ENCODE measurements around the gene JAKMIP1.
A peak's percentile ranks its signal among the peaks of the same experiment; 100 is the strongest.

The JAKMIP1 gene

DNA sequence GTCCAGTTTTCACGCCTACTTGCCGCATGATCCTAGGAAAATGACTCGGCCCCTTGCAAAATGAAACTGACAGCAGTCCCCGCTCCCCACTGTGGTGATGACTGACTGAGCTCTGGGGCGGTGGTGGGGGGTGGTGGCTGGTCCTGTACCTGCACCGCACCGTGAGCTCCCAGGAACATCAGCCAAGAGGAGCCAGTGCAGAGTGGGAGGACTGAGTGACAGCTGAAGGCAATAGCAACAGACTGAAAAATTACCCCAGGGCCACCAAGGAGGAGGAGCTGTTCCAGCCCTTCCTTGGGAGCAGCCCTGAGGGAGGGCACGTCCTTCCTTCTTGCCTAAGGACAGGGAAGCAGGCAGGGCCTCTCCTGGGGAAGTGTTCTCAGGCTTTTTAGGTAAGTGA is 179.7 kb downstream of the JAKMIP1 start:
- Histone ChIP-seq H3K9ac (no peak overlapping the region), H3K27ac (no peak overlapping the region), H3K4me2 (ENCODE audit: low read length) (no peak overlapping the region), H3K4me3 (ENCODE audit: low read depth, low read length) (no peak overlapping the region), H3K4me1 (no peaks in the 10 kb centered on the region), H3K79me2 (no peaks in the 10 kb centered on the region), H2AFZ (no peak overlapping the region), H3K27me3 (ENCODE audit: control insufficient read depth, insufficient read depth, low read length) (no peaks in the 10 kb centered on the region), H3K9me3 (ENCODE audit: control insufficient read depth, low read length) (no peaks in the 10 kb centered on the region), H3K36me3 (ENCODE audit: control insufficient read depth, insufficient read depth, low read length) (no peaks in the 10 kb centered on the region)
- TF ChIP-seq, protein P1, sequence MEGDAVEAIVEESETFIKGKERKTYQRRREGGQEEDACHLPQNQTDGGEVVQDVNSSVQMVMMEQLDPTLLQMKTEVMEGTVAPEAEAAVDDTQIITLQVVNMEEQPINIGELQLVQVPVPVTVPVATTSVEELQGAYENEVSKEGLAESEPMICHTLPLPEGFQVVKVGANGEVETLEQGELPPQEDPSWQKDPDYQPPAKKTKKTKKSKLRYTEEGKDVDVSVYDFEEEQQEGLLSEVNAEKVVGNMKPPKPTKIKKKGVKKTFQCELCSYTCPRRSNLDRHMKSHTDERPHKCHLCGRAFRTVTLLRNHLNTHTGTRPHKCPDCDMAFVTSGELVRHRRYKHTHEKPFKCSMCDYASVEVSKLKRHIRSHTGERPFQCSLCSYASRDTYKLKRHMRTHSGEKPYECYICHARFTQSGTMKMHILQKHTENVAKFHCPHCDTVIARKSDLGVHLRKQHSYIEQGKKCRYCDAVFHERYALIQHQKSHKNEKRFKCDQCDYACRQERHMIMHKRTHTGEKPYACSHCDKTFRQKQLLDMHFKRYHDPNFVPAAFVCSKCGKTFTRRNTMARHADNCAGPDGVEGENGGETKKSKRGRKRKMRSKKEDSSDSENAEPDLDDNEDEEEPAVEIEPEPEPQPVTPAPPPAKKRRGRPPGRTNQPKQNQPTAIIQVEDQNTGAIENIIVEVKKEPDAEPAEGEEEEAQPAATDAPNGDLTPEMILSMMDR (IDR thresholded peaks at IDR 0.05), result no peak

DNA sequence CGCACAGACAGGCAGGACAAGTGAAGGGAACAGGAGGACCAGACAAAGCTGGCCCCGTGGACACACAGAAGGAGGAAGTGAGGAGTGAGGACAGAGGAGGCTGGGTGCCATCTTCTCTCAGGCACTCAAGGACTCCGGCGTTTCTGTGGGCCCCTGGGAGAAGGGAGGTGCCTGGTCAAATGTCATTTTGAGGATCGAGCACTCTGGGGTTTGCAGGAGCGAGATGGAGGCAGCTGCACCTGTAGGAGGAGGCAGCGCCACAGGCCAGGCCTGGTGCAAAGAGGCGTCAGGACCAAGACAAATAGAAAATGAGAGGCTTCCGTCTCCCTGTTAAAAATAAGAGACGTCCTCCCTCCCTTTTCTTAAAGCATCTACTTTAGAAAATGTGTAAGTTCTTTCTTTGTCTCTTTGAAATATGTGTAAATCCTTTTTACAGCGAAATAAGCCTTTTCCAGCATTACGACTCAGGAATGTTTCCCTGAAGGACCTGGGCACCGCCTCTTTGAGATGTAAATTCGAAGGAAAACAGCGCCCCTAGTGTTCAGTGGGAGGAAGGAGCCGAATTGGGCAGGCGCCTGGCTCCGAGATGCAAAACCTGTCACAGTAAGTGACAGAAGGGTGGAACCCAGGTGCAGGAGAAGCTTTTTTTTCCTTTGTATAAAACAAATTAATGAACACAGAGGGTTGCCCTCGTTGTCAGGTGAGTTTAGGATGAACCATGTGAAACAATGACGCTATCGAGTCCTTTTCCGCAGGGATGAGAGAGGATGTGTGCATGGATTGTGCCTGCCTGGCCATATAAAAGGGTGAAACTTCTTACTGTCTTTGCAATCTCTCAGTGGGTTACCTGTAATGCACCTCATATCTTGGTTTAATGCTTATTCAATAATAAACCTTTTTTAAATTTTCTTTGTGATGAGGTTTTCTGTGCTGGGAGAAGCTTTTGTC is 180.8 kb downstream of the JAKMIP1 start:
- H3K4me1 ChIP-seq, result no peaks in the 10 kb centered on the region
- no peak overlapping the region for H3K4me3 ChIP-seq (ENCODE audit: low read depth, low read length)
- H3K9me3 ChIP-seq (ENCODE audit: control insufficient read depth, low read length), result no peaks in the 10 kb centered on the region
- H3K4me2 ChIP-seq (ENCODE audit: low read length), result no peak overlapping the region
- H3K79me2 ChIP-seq, result no peaks in the 10 kb centered on the region
- H2AFZ ChIP-seq, result peak overlapping the region; percentile 66
- H3K27ac ChIP-seq, result no peak overlapping the region
- TF ChIP-seq, protein P1 (IDR thresholded peaks at IDR 0.05), result peak; percentile 68
- no peak overlapping the region for H3K9ac ChIP-seq
- H3K36me3 ChIP-seq (ENCODE audit: control insufficient read depth, insufficient read depth, low read length), result no peaks in the 10 kb centered on the region
- H3K27me3 ChIP-seq (ENCODE audit: control insufficient read depth, insufficient read depth, low read length), result no peaks in the 10 kb centered on the region

DNA sequence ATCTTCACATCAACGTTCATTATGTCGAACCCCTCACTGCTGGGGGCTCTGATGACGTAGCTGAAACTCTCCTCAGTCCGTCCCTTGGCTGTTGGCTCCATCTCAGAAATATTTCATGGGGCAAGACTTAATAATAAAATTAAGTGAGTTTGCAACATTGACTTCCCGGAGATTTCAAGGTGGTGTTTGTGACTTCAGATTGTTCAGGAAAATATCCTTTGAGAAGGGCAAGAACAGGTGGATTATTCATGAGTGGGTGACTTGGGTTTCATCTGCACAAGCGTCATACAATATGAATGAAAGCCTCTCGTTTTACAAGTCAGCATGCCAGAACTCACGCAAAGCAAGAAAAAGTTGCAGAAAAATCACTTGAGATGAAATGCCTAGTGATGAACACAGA is 182.0 kb downstream of the JAKMIP1 start, which contains the start of gene C4orf50:
C4orf50 (minus strand) TSS at position 101 of the 400 bp plus-strand sequence.
- no peaks in the 10 kb centered on the region for H3K9me3 ChIP-seq (ENCODE audit: control insufficient read depth, low read length)
- no peak within 1 kb of the TSS for H3K4me2 ChIP-seq (ENCODE audit: low read length)
- TF ChIP-seq, protein P1 (IDR thresholded peaks at IDR 0.05), result no peak
- H3K4me1 ChIP-seq, result no peaks in the 10 kb centered on the region
- no peaks in the 10 kb centered on the region for H3K27me3 ChIP-seq (ENCODE audit: control insufficient read depth, insufficient read depth, low read length)
- H3K9ac ChIP-seq, result no peak within 1 kb of the TSS
- H3K27ac ChIP-seq, result no peak within 1 kb of the TSS
- no peaks in the 10 kb centered on the region for H3K79me2 ChIP-seq
- H3K4me3 ChIP-seq (ENCODE audit: low read depth, low read length), result no peak within 1 kb of the TSS
- H3K36me3 ChIP-seq (ENCODE audit: control insufficient read depth, insufficient read depth, low read length), result no peaks in the 10 kb centered on the region
- no peak within 1 kb of the TSS for H2AFZ ChIP-seq

DNA sequence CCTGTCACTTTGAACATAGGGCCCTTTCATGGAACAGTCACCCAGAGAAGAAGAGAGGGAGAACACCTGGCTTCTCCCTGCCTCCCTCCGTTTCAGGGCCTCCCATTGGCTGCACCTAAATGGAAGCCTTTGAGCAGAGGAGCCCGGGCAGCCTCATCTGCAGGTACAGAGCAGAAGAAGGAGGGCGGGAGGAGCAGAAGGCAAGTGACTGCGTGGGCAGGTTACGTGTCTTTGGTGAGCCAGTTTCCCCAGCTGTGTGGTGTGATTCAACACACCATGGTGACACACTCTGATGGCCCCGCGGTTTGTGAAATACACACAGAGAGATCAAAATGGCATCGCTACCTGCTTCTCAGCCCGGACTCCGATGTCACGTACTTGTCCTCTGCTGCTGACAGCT is 182.5 kb downstream of the JAKMIP1 start:
- TF ChIP-seq, protein P1 (IDR thresholded peaks at IDR 0.05), result no peak
- H3K79me2 ChIP-seq, result no peaks in the 10 kb centered on the region
- no peaks in the 10 kb centered on the region for H3K36me3 ChIP-seq (ENCODE audit: control insufficient read depth, insufficient read depth, low read length)
- no peak overlapping the region for H3K4me2 ChIP-seq (ENCODE audit: low read length)
- H3K9me3 ChIP-seq (ENCODE audit: control insufficient read depth, low read length), result no peaks in the 10 kb centered on the region
- no peak overlapping the region for H3K4me3 ChIP-seq (ENCODE audit: low read depth, low read length)
- no peaks in the 10 kb centered on the region for H3K27me3 ChIP-seq (ENCODE audit: control insufficient read depth, insufficient read depth, low read length)
- H3K9ac ChIP-seq, result no peak overlapping the region
- no peak overlapping the region for H2AFZ ChIP-seq
- H3K27ac ChIP-seq, result no peak overlapping the region
- no peaks in the 10 kb centered on the region for H3K4me1 ChIP-seq

All from parathyroid adenoma (tissue), 2 donors.